ENCODE measurements around the gene RASSF5. TPM values are rescaled to one million over a fixed set of nuclear protein-coding genes. Genes with fewer than 3 reads are reported as not detected.

RASSF5 gene
- total and polyA plus RNA-seq, 2 of the 13 experiments (the other 11 are each of a cell fraction or from before 2014, with no cell fraction given): 0.18 to 0.40 TPM

DNA sequence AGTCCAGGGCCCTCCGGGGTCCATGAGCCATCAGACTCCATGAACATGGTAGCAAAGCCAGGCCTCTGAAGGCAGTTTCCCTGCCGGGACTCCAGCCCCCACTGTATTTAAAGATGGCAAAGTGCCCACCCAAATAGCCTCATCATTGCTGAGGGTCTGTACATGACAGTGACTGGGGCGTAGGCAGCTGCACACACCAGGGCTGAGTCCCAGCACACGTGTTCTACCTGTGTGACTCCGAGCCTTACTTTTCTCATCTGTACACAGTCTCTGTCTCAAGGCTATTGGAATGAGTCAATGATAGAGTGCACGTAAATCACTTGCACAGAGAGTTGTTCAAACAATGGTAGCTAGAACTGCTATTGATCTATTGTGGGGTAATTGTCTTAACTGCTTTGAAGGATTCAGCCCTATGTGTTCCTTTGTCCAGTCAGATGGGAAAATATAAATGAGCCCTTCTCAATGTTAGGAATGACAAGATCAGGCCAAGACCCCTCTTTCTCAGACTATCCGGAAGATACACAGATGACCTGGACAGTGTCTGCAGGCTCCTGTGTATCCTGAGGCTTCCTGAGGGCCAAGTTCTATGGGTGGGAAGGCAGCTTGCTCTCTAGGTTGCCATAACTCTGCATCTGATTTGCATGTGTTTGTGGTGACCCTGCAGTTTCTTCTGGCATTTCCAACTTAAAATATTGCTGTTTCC, 48.9 kb downstream of the RASSF5 start (continued):
- TF ChIP-seq, protein P1, sequence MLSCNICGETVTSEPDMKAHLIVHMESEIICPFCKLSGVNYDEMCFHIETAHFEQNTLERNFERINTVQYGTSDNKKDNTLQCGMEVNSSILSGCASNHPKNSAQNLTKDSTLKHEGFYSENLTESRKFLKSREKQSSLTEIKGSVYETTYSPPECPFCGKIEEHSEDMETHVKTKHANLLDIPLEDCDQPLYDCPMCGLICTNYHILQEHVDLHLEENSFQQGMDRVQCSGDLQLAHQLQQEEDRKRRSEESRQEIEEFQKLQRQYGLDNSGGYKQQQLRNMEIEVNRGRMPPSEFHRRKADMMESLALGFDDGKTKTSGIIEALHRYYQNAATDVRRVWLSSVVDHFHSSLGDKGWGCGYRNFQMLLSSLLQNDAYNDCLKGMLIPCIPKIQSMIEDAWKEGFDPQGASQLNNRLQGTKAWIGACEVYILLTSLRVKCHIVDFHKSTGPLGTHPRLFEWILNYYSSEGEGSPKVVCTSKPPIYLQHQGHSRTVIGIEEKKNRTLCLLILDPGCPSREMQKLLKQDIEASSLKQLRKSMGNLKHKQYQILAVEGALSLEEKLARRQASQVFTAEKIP (CRISPR knock-in tag; IDR thresholded peaks at IDR 0.05; ENCODE audit: borderline replicate concordance): no peak
- TF ChIP-seq ZFP41 (CRISPR knock-in tag; IDR thresholded peaks at IDR 0.05; ENCODE audit: borderline replicate concordance) (no peak), SOX6 (IDR thresholded peaks at IDR 0.05) (no peak), SOX6 (CRISPR knock-in tag; IDR thresholded peaks at IDR 0.05) (peak; percentile 96), ZFP37 (CRISPR knock-in tag; IDR thresholded peaks at IDR 0.05; ENCODE audit: borderline replicate concordance) (no peak), ZNF883 (CRISPR knock-in tag; IDR thresholded peaks at IDR 0.05; ENCODE audit: not compliant biosample characterization) (no peak), MNT (IDR thresholded peaks at IDR 0.05) (no peak), FOXJ3 (CRISPR knock-in tag; IDR thresholded peaks at IDR 0.05; ENCODE audit: borderline replicate concordance) (no peak), ZMAT3 (CRISPR knock-in tag; conservative IDR thresholded peaks at IDR 0.05) (no peak), RBM39 (IDR thresholded peaks at IDR 0.05; ENCODE audit: low read depth, low read length, poor library complexity, severe bottlenecking) (no peak), HDAC6 (IDR thresholded peaks at IDR 0.05; ENCODE audit: low read depth, low read length) (no peak), ZNF773 (CRISPR knock-in tag; IDR thresholded peaks at IDR 0.05; ENCODE audit: borderline replicate concordance) (no peak), MIXL1 (CRISPR knock-in tag; IDR thresholded peaks at IDR 0.05) (peak; percentile 77), ZNF318 (CRISPR knock-in tag; IDR thresholded peaks at IDR 0.05) (no peak), SOX5 (CRISPR knock-in tag; IDR thresholded peaks at IDR 0.05; ENCODE audit: borderline replicate concordance) (peak; percentile 99), ZNF143 (CRISPR knock-in tag; IDR thresholded peaks at IDR 0.05) (no peak), MIER3 (CRISPR knock-in tag; IDR thresholded peaks at IDR 0.05; ENCODE audit: borderline replicate concordance) (no peak), ARNT (IDR thresholded peaks at IDR 0.05) (no peak)
- TF ChIP-seq, protein P2, sequence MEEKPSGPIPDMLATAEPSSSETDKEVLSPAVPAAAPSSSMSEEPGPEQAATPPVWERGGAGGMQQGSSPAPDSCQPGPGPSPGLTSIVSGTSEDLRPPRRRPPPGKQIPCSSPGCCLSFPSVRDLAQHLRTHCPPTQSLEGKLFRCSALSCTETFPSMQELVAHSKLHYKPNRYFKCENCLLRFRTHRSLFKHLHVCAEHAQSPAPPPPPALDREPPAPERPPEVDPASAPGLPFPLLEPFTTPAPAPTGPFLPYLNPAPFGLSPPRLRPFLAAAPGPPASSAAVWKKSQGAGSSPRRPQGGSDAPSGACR (CRISPR knock-in tag; IDR thresholded peaks at IDR 0.05): no peak
